IMR-90 (cell line): ENCODE measurements around the gene COX8C. TPM values are rescaled to one million over a fixed set of nuclear protein-coding genes. Genes with fewer than 3 reads are reported as not detected.

ENCODE experiments used
- ATAC-seq: fragments of 200-7000 bp; cut with Tn5 transposase; 2 replicates; pipeline ENCODE4 v1.9.1; 2020; ENCODE audit warnings: low read depth, mild to moderate bottlenecking, moderate library complexity
- BruUV-seq: library from RNA; stranded (reverse); fragments of 400-500 nt; replicated peaks from 2 replicates; lab custom pipeline; 2021; lab: Mats Ljungman, UMichigan
- CTCF ChIA-PET: fragments of 300-600 bp; formaldehyde crosslinking; extraction: SDS; loops from one replicate; lab custom pipeline; 2021; ENCODE audit warnings: antibody characterized with exemption; lab: Yijun Ruan, JAX
- POLR2A ChIA-PET: fragments of 300-600 bp; sonication (Branson Sonifier 250); formaldehyde crosslinking; loops from one replicate; lab custom pipeline; 2022; ENCODE audit warnings: antibody characterized with exemption; ENCODE audit not compliant: unreplicated experiment; lab: Charles Lee
- DNase-seq: peaks from one replicate; pipeline ENCODE4 v3.0.0; 2013
- H2AFZ ChIP-seq: replicated peaks from 2 replicates; pipeline ENCODE3; 2013; ENCODE audit warnings: low read length, mild to moderate bottlenecking; ENCODE audit not compliant: poor library complexity
- H2AK5ac ChIP-seq: 2 replicates; pipeline ENCODE4 v1.6.1; 2013; ENCODE audit warnings: low read depth, low read length, inconsistent platforms
- H2AK9ac ChIP-seq: replicated peaks from 2 replicates; pipeline ENCODE3; 2013; ENCODE audit warnings: mild to moderate bottlenecking, low read depth, low read length, moderate library complexity; ENCODE audit not compliant: poor library complexity
- H2BK120ac ChIP-seq: 2 replicates; pipeline ENCODE4 v1.6.1; 2013; ENCODE audit warnings: low read depth, low read length, inconsistent platforms
- H2BK15ac ChIP-seq: 3 replicates; pipeline ENCODE4 v1.6.1; 2013; ENCODE audit warnings: low read depth, low read length, inconsistent platforms
- H2BK20ac ChIP-seq: 2 replicates; pipeline ENCODE4 v1.6.1; 2013; ENCODE audit warnings: low read depth, mild to moderate bottlenecking, inconsistent platforms, low read length, moderate library complexity
- H2BK5ac ChIP-seq: 2 replicates; pipeline ENCODE4 v1.6.1; 2013; ENCODE audit warnings: mild to moderate bottlenecking, low read depth, low read length, inconsistent platforms; ENCODE audit not compliant: poor library complexity, severe bottlenecking
- H3K14ac ChIP-seq: replicated peaks from 2 replicates; pipeline ENCODE4 v1.6.1; 2013; ENCODE audit warnings: low read depth, low read length, inconsistent platforms
- H3K18ac ChIP-seq: 2 replicates; pipeline ENCODE4 v1.6.1; 2013; ENCODE audit warnings: low read depth, low read length, control low read depth
- H3K23ac ChIP-seq: 2 replicates; pipeline ENCODE4 v1.6.1; 2013; ENCODE audit warnings: low read depth, low read length, inconsistent platforms
- H3K27ac ChIP-seq: 2 replicates; pipeline ENCODE4 v1.5.1; 2013; ENCODE audit warnings: mild to moderate bottlenecking, control low read depth, low read length; ENCODE audit not compliant: insufficient read depth
- H3K27me3 ChIP-seq: 2 replicates; pipeline ENCODE4 v1.6.1; 2013; ENCODE audit warnings: low read length; ENCODE audit not compliant: control insufficient read depth, insufficient read depth
- H3K36me3 ChIP-seq: 2 replicates; pipeline ENCODE4 v1.6.1; 2013; ENCODE audit warnings: low read length, mixed read lengths; ENCODE audit not compliant: control insufficient read depth, insufficient read depth
- H3K4ac ChIP-seq: 2 replicates; pipeline ENCODE4 v1.6.1; 2013; ENCODE audit warnings: low read depth, low read length, inconsistent platforms
- H3K4me1 ChIP-seq: 2 replicates; pipeline ENCODE4 v1.6.1; 2013; ENCODE audit warnings: low read length, mixed read lengths; ENCODE audit not compliant: control insufficient read depth, insufficient read depth
- H3K4me2 ChIP-seq: 2 replicates; pipeline ENCODE4 v1.6.1; 2013; ENCODE audit warnings: low read depth, mild to moderate bottlenecking, control low read depth, low read length, moderate library complexity
- H3K4me3 ChIP-seq: 2 replicates; pipeline ENCODE4 v1.5.1; 2013; ENCODE audit warnings: low read depth, mild to moderate bottlenecking, control low read depth, low read length, moderate library complexity; ENCODE audit not compliant: insufficient read depth
- H3K56ac ChIP-seq: 2 replicates; pipeline ENCODE4 v1.6.1; 2013; ENCODE audit warnings: low read length, inconsistent platforms; ENCODE audit not compliant: insufficient read depth; ENCODE audit errors: extremely low read depth
- H3K79me1 ChIP-seq, 2 experiments: 2 replicates each; pipeline ENCODE4 v1.6.1; 2013; ENCODE audit warnings: low read length in 2 of 2, inconsistent platforms in 1 of 2, low read depth in 1 of 2
- H3K9ac ChIP-seq: 2 replicates; pipeline ENCODE4 v1.6.1; 2013; ENCODE audit warnings: low read depth, low read length, control low read depth
- H3K9me1 ChIP-seq: 2 replicates; pipeline ENCODE4 v1.6.1; 2013; ENCODE audit warnings: low read length, inconsistent platforms; ENCODE audit not compliant: insufficient read depth
- H3K9me3 ChIP-seq: 2 replicates; pipeline ENCODE4 v1.6.1; 2013; ENCODE audit warnings: low read length; ENCODE audit not compliant: control insufficient read depth, insufficient read depth
- H4K20me1 ChIP-seq: 2 replicates; pipeline ENCODE4 v1.6.1; 2013; ENCODE audit warnings: low read length, inconsistent platforms; ENCODE audit not compliant: insufficient read depth
- H4K5ac ChIP-seq: 2 replicates; pipeline ENCODE4 v1.6.1; 2013; ENCODE audit warnings: mild to moderate bottlenecking, low read depth, low read length, control low read depth
- H4K8ac ChIP-seq, 2 experiments: 2 replicates each; pipeline ENCODE4 v1.6.1; 2013; ENCODE audit warnings: low read depth in 2 of 2, low read length in 2 of 2, control low read depth in 1 of 2, inconsistent platforms in 1 of 2
- H4K91ac ChIP-seq: 2 replicates; pipeline ENCODE4 v1.6.1; 2013; ENCODE audit warnings: low read depth, low read length, inconsistent platforms; ENCODE audit not compliant: insufficient read depth
- CEBPB ChIP-seq: IDR thresholded peaks from 2 replicates; pipeline ENCODE4 v1.6.1; 2012; ENCODE audit warnings: low read depth, low read length, improper control_type of control experiment
- CHD1 ChIP-seq: IDR thresholded peaks from 2 replicates; pipeline ENCODE4 v1.6.1; 2012; ENCODE audit warnings: low read depth, low read length, improper control_type of control experiment
- RAD21 ChIP-seq: IDR thresholded peaks from 2 replicates; pipeline ENCODE4 v1.6.1; 2012; ENCODE audit warnings: low read length, improper control_type of control experiment
- SMC3 ChIP-seq: fragments of 150-350 bp; IDR thresholded peaks from 2 replicates; pipeline ENCODE4 v1.6.1; 2016; ENCODE audit warnings: low read depth, mild to moderate bottlenecking, antibody characterized with exemption, low read length, moderate library complexity
- WGBS, 2 experiments: methylation state at CpG; one replicate each; pipeline versions ENCODE4 v1.1.5 to v1.1.7; 2013; ENCODE audit warnings: missing lambda C conversion rate in 2 of 2; ENCODE audit not compliant: insufficient read length in 1 of 2; ENCODE audit errors: extremely low coverage in 2 of 2; 5-methylcytosine and 5-hydroxymethylcytosine counted together
- dilution Hi-C: fragments of 300-500 bp; cut with HindIII; formaldehyde crosslinking; loops from one replicate; pipeline ENCODE4 v1.14.3; 2018; ENCODE audit warnings: low sequenced_read_pairs; ENCODE audit not compliant: unreplicated experiment
- in situ Hi-C: fragments of 300-500 bp; cut with MboI; formaldehyde crosslinking; loops from 3 replicates; pipeline ENCODE4 v1.14.3; 2019; ENCODE audit warnings: low sequenced_read_pairs, inconsistent platforms, mixed read lengths
- intact Hi-C: fragments of 100-400 bp; cut with micrococcal nuclease; formaldehyde crosslinking; loops from 2 replicates; pipeline ENCODE4 v1.10.0; 2022
- polyA plus RNA-seq, 3 experiments: library from polyadenylated mRNA; depleted of rRNA; stranded (reverse); fragments of >200 nt; gene quantifications; 2 replicates each; pipeline ENCODE4 v1.2.3, GENCODE V29; 2012; ENCODE audit warnings: low replicate concordance in 1 of 3
- total RNA-seq: library from RNA; depleted of rRNA; stranded (reverse); fragments of >200 nt; gene quantifications from 2 replicates; pipeline ENCODE4 v1.2.3, GENCODE V29; 2012

The COX8C gene
- total and polyA plus RNA-seq, 2 of the 4 experiments (the other 2 are of a cell fraction): not detected

GRCh38 chr14:93323600-93324174 lies 23.3 kb upstream of the COX8C start:
- H2BK15ac ChIP-seq: no peak overlapping the region
- H4K91ac ChIP-seq: no peak overlapping the region
- ChIA-PET CTCF (no interaction called here), POLR2A (no interaction called here)
- TF ChIP-seq RAD21 (no peak), CEBPB (no peak), SMC3 (no peak), CHD1 (no peak)
- no peak overlapping the region for H2AK5ac ChIP-seq
- dilution Hi-C loops (no loop called here), in situ Hi-C loops (loop anchor here (25.0 kb wide), 1 partner anchor 1811 kb away; the partner anchor contains the start of gene PPP4R3A), intact Hi-C loops (no loop called here)
- no peak overlapping the region for H3K4me3 ChIP-seq
- H3K56ac ChIP-seq: no peak overlapping the region
- no peak for DNase-seq
- H4K8ac ChIP-seq: no peak overlapping the region
- H3K4me2 ChIP-seq: no peak overlapping the region
- no peak overlapping the region for H3K27ac ChIP-seq
- no peak for ATAC-seq
- peaks cover 7% of the 10 kb centered on the region for H3K4me1 ChIP-seq
- no TSS peak for BruUV-seq
- H3K27me3 ChIP-seq: no peaks in the 10 kb centered on the region
- peaks cover 8 to 54% of the 10 kb centered on the region in 2 experiments; a peak in 3 of 4 replicates for H3K79me1 ChIP-seq
- H4K20me1 ChIP-seq: peaks cover 62% of the 10 kb centered on the region
- H3K14ac ChIP-seq: no peak overlapping the region
- no peak overlapping the region for H4K5ac ChIP-seq
- H3K4ac ChIP-seq: no peak overlapping the region
- no peak overlapping the region for H3K9ac ChIP-seq
- no peaks in the 10 kb centered on the region; the same call in 1 of the 2 replicates for H3K36me3 ChIP-seq
- H3K9me1 ChIP-seq: peaks cover 9% of the 10 kb centered on the region; the same call in 1 of the 2 replicates
- H2BK20ac ChIP-seq: no peak overlapping the region
- no peak overlapping the region for H2BK120ac ChIP-seq
- no peak overlapping the region for H3K23ac ChIP-seq
- no peaks in the 10 kb centered on the region for H3K9me3 ChIP-seq
- no peak overlapping the region for H2AFZ ChIP-seq
- H2AK9ac ChIP-seq: no peak overlapping the region
- WGBS, 2 experiments: no CpG with 5 or more reads among the region's 4 CpGs
- H3K18ac ChIP-seq: no peak overlapping the region
- H2BK5ac ChIP-seq: no peak overlapping the region
